Bladder microvascular endothelial cell (primary cell): Measurements from ENCODE around the gene TNKS1BP1. TPM values are rescaled to one million over a fixed set of nuclear protein-coding genes. Genes with fewer than 3 reads are reported as not detected.

ENCODE experiments used
- total RNA-seq: library from RNA; depleted of rRNA; stranded (reverse); fragments of >200 nt; gene quantifications from 2 replicates; pipeline ENCODE4 v1.2.3, GENCODE V29; 2014

TNKS1BP1 gene
- 54.4 and 66.6 TPM in 2 replicates for total RNA-seq

GRCh38 chr11:57324886-57325734, at the start of gene TNKS1BP1:
Gene TNKS1BP1 (minus strand): TSS chr11:57324952. CDS start chr11:57321885, 3,067 bp downstream.

GRCh38 chr11:57338142-57338541, 13.4 kb upstream of the TNKS1BP1 start, which contains the start of gene P2RX3:
Gene P2RX3 (plus strand): TSS chr11:57338352. CDS start chr11:57338551, 199 bp downstream.

GRCh38 chr11:57335343-57336110, 10.8 kb upstream of the TNKS1BP1 start, which contains the start of gene SSRP1:
Gene SSRP1 (minus strand): TSS chr11:57335892. CDS start chr11:57335121, 771 bp downstream.

Other genes with a start within 250 kb of the TNKS1BP1 start
- gene LRRC55, start 143.0 kb downstream of the TNKS1BP1 start, total RNA-seq = 0.16 and 0.31 TPM in 2 replicates
- 6.7 and 11.5 TPM in 2 replicates for gene APLNR, start 87.7 kb downstream of the TNKS1BP1 start, total RNA-seq
- gene SSRP1, start 10.9 kb upstream of the TNKS1BP1 start, total RNA-seq = 69.5 and 85.6 TPM in 2 replicates
- not detected in 2 replicates for gene P2RX3, start 13.4 kb upstream of the TNKS1BP1 start, total RNA-seq
- gene PRG3, start 56.2 kb upstream of the TNKS1BP1 start, total RNA-seq = not detected in 2 replicates
- gene PRG2, start 65.7 kb upstream of the TNKS1BP1 start, total RNA-seq = 0.25 and 0.32 TPM in 2 replicates
- 24.4 and 56.5 TPM in 2 replicates for gene SLC43A3, start 102.2 kb upstream of the TNKS1BP1 start, total RNA-seq
- 0.19 TPM in 1 of 2 replicates, not detected in the other for gene RTN4RL2, start 135.6 kb upstream of the TNKS1BP1 start, total RNA-seq
- 8.7 and 15.5 TPM in 2 replicates for gene SLC43A1, start 190.8 kb upstream of the TNKS1BP1 start, total RNA-seq
- gene TIMM10, start 205.8 kb upstream of the TNKS1BP1 start, total RNA-seq = 44.8 and 75.6 TPM in 2 replicates
- gene SMTNL1, start 212.6 kb upstream of the TNKS1BP1 start, total RNA-seq = not detected in 2 replicates
- 32.7 and 45.5 TPM in 2 replicates for gene UBE2L6, start 242.7 kb upstream of the TNKS1BP1 start, total RNA-seq